ENCODE data around the gene SLC8A2.

DNA sequence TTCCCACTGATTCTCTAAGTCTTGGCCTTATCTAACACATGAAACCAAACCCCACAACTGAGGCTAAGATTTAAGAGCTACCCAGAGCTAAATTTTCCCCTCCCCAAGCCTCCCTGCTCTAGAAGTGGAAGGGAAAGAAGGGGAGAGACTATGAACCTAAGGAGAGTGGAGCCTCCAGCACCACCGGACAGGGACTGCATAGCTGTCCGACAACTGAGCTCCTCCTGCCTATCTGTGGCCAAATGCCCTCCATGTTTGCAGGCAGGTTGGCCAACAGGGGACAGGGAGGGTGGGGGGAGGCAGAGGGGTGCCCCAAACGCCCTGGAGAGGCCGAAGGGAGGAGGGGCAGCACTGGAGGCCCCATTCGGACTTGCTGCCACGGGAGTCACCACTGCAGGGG lies 49.1 kb upstream of the SLC8A2 start:
- TF ChIP-seq EGR1 (IDR thresholded peaks at IDR 0.05): no peak
- TF ChIP-seq EP300 (IDR thresholded peaks at IDR 0.05; ENCODE audit: borderline replicate concordance): no peak
- TF ChIP-seq, protein P1, sequence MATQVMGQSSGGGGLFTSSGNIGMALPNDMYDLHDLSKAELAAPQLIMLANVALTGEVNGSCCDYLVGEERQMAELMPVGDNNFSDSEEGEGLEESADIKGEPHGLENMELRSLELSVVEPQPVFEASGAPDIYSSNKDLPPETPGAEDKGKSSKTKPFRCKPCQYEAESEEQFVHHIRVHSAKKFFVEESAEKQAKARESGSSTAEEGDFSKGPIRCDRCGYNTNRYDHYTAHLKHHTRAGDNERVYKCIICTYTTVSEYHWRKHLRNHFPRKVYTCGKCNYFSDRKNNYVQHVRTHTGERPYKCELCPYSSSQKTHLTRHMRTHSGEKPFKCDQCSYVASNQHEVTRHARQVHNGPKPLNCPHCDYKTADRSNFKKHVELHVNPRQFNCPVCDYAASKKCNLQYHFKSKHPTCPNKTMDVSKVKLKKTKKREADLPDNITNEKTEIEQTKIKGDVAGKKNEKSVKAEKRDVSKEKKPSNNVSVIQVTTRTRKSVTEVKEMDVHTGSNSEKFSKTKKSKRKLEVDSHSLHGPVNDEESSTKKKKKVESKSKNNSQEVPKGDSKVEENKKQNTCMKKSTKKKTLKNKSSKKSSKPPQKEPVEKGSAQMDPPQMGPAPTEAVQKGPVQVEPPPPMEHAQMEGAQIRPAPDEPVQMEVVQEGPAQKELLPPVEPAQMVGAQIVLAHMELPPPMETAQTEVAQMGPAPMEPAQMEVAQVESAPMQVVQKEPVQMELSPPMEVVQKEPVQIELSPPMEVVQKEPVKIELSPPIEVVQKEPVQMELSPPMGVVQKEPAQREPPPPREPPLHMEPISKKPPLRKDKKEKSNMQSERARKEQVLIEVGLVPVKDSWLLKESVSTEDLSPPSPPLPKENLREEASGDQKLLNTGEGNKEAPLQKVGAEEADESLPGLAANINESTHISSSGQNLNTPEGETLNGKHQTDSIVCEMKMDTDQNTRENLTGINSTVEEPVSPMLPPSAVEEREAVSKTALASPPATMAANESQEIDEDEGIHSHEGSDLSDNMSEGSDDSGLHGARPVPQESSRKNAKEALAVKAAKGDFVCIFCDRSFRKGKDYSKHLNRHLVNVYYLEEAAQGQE (IDR thresholded peaks at IDR 0.05; ENCODE audit: low read depth): no peak
- TF ChIP-seq TAF1 (IDR thresholded peaks at IDR 0.05; ENCODE audit: low read depth): no peak
- TF ChIP-seq TEAD4 (IDR thresholded peaks at IDR 0.05): no peak

Data from Ishikawa (cell line).